ENCODE data around the gene TCEA3.

The TCEA3 gene

GRCh38 chr1:23366146-23366545, 58.4 kb downstream of the TCEA3 start:
- Mint-ChIP-seq H3K4me3 (peak overlapping the region; percentile 3), H3K27me3 (peaks cover 2% of the 10 kb centered on the region), H3K9me3 (peaks cover 28% of the 10 kb centered on the region), H3K4me1 (peaks cover 36% of the 10 kb centered on the region), H3K27ac (no peak overlapping the region), H3K36me3 (ENCODE audit: low read depth) (peaks cover 59% of the 10 kb centered on the region)
- ATAC-seq, result no peak
- DNase-seq, result no peak

- H3K27ac Mint-ChIP-seq, result no peak overlapping the region
- no peak overlapping the region for H3K4me3 Mint-ChIP-seq
- peaks cover 12% of the 10 kb centered on the region for H3K4me1 Mint-ChIP-seq
- H3K36me3 Mint-ChIP-seq (ENCODE audit: low read depth), result peaks cover 82% of the 10 kb centered on the region
- peaks cover 48% of the 10 kb centered on the region for H3K9me3 Mint-ChIP-seq
- no peak for ATAC-seq
- DNase-seq, result peak; percentile 6
- H3K27me3 Mint-ChIP-seq, result no peaks in the 10 kb centered on the region
Observed at GRCh38 chr1:23362218-23362713, 62.3 kb downstream of the TCEA3 start.

- no peak overlapping the region for H3K4me3 Mint-ChIP-seq
- peaks cover 39% of the 10 kb centered on the region for H3K9me3 Mint-ChIP-seq
- no peaks in the 10 kb centered on the region for H3K27me3 Mint-ChIP-seq
- ATAC-seq, result no peak
- no peak for DNase-seq
- H3K4me1 Mint-ChIP-seq, result peaks cover 5% of the 10 kb centered on the region
- H3K27ac Mint-ChIP-seq, result no peak overlapping the region
- H3K36me3 Mint-ChIP-seq (ENCODE audit: low read depth), result peaks cover 50% of the 10 kb centered on the region
Observed at GRCh38 chr1:23358310-23358875, 66.2 kb downstream of the TCEA3 start.

- Mint-ChIP-seq H3K9me3 (peaks cover 29% of the 10 kb centered on the region), H3K27me3 (no peaks in the 10 kb centered on the region), H3K36me3 (ENCODE audit: low read depth) (peaks cover 39% of the 10 kb centered on the region), H3K4me3 (no peak overlapping the region), H3K4me1 (peaks cover 5% of the 10 kb centered on the region), H3K27ac (no peak overlapping the region)
- DNase-seq (no peak), ATAC-seq (no peak)
Observed at GRCh38 chr1:23357138-23357908, 67.2 kb downstream of the TCEA3 start.

GRCh38 chr1:23356471-23357137, 67.9 kb downstream of the TCEA3 start:
- H3K4me3 Mint-ChIP-seq, result no peak overlapping the region
- DNase-seq (no peak), ATAC-seq (no peak)
- peaks cover 5% of the 10 kb centered on the region for H3K4me1 Mint-ChIP-seq
- H3K36me3 Mint-ChIP-seq (ENCODE audit: low read depth), result peaks cover 32% of the 10 kb centered on the region
- no peak overlapping the region for H3K27ac Mint-ChIP-seq
- H3K9me3 Mint-ChIP-seq, result peaks cover 24% of the 10 kb centered on the region
- no peaks in the 10 kb centered on the region for H3K27me3 Mint-ChIP-seq

- no peak for DNase-seq
- peaks cover 4% of the 10 kb centered on the region for H3K9me3 Mint-ChIP-seq
- no peak overlapping the region for H3K4me3 Mint-ChIP-seq
- no peaks in the 10 kb centered on the region for H3K27me3 Mint-ChIP-seq
- H3K4me1 Mint-ChIP-seq, result peaks cover 5% of the 10 kb centered on the region
- no peak overlapping the region for H3K27ac Mint-ChIP-seq
- ATAC-seq, result peak; percentile 43
- H3K36me3 Mint-ChIP-seq (ENCODE audit: low read depth), result peaks cover 9% of the 10 kb centered on the region
Observed at GRCh38 chr1:23354245-23354644, 70.3 kb downstream of the TCEA3 start.

- Mint-ChIP-seq H3K27me3 (no peaks in the 10 kb centered on the region), H3K4me3 (no peak overlapping the region), H3K4me1 (peaks cover 5% of the 10 kb centered on the region), H3K9me3 (no peaks in the 10 kb centered on the region), H3K36me3 (ENCODE audit: low read depth) (no peaks in the 10 kb centered on the region), H3K27ac (no peak overlapping the region)
- ATAC-seq (no peak), DNase-seq (no peak)
Observed at GRCh38 chr1:23352096-23352695, 72.4 kb downstream of the TCEA3 start.

- Mint-ChIP-seq H3K27ac (no peak overlapping the region), H3K36me3 (ENCODE audit: low read depth) (peaks cover 20% of the 10 kb centered on the region), H3K27me3 (no peaks in the 10 kb centered on the region), H3K9me3 (no peaks in the 10 kb centered on the region), H3K4me3 (no peak overlapping the region), H3K4me1 (peaks cover 25% of the 10 kb centered on the region)
- DNase-seq (no peak), ATAC-seq (no peak)
Observed at GRCh38 chr1:23345920-23346319, 78.6 kb downstream of the TCEA3 start.

- Mint-ChIP-seq H3K36me3 (ENCODE audit: low read depth) (peaks cover 27% of the 10 kb centered on the region), H3K27ac (peak overlapping the region; percentile 94), H3K27me3 (no peaks in the 10 kb centered on the region), H3K9me3 (no peaks in the 10 kb centered on the region), H3K4me1 (peaks cover 33% of the 10 kb centered on the region), H3K4me3 (peak overlapping the region; percentile 84)
- DNase-seq (no peak), ATAC-seq (no peak)
Observed at GRCh38 chr1:23344987-23345472, 79.5 kb downstream of the TCEA3 start.

- ATAC-seq, result peak; percentile 97
- H3K27ac Mint-ChIP-seq, result peak within 1 kb of the TSS; percentile 95
- peak within 1 kb of the TSS; percentile 87 for H3K4me3 Mint-ChIP-seq
- peaks cover 40% of the 10 kb centered on the region for H3K4me1 Mint-ChIP-seq
- H3K9me3 Mint-ChIP-seq, result no peaks in the 10 kb centered on the region
- peak; percentile 100 for DNase-seq
- H3K27me3 Mint-ChIP-seq, result no peaks in the 10 kb centered on the region
- H3K36me3 Mint-ChIP-seq (ENCODE audit: low read depth), result peaks cover 33% of the 10 kb centered on the region
Observed at GRCh38 chr1:23344111-23344986, 80.2 kb downstream of the TCEA3 start, which contains the start of gene HNRNPR. Gene HNRNPR, minus strand, starts transcription at chr1:23344284. Its CDS starts 3,276 bp downstream, at chr1:23341008.

- Mint-ChIP-seq H3K4me3 (peak overlapping the region; percentile 87), H3K4me1 (peaks cover 48% of the 10 kb centered on the region), H3K36me3 (ENCODE audit: low read depth) (peaks cover 36% of the 10 kb centered on the region), H3K9me3 (no peaks in the 10 kb centered on the region), H3K27me3 (no peaks in the 10 kb centered on the region), H3K27ac (peak overlapping the region; percentile 95)
- ATAC-seq (peak; percentile 13), DNase-seq (peak; percentile 60)
Observed at GRCh38 chr1:23343221-23344110, 81.1 kb downstream of the TCEA3 start.

- peak overlapping the region; percentile 87 for H3K4me3 Mint-ChIP-seq
- peak overlapping the region; percentile 95 for H3K27ac Mint-ChIP-seq
- ATAC-seq (no peak), DNase-seq (no peak)
- H3K36me3 Mint-ChIP-seq (ENCODE audit: low read depth), result peaks cover 47% of the 10 kb centered on the region
- H3K4me1 Mint-ChIP-seq, result peaks cover 59% of the 10 kb centered on the region
- no peaks in the 10 kb centered on the region for H3K27me3 Mint-ChIP-seq
- H3K9me3 Mint-ChIP-seq, result no peaks in the 10 kb centered on the region
Observed at GRCh38 chr1:23341931-23342692, 82.4 kb downstream of the TCEA3 start.

Measured in activated naive CD8-positive, alpha-beta T cell treated with anti-CD3 and anti-CD28 coated beads, Interleukin-2, amount 50 U/mL, for 24 hours (primary cell).